HG03045 (cell line): Measurements from ENCODE around the gene SORT1.
"Not testable (repeated sequence)": the region's sequence is repeated elsewhere in the genome, so short reads cannot be mapped to it uniquely, and the experiment has no call there.

Source experiments
- ATAC-seq: cut with Tn5 transposase; IDR thresholded peaks from one replicate; pipeline ENCODE4 v1.9.1; 2021; ENCODE audit warnings: mild to moderate bottlenecking, moderate library complexity; ENCODE audit not compliant: unreplicated experiment

Gene SORT1

DNA sequence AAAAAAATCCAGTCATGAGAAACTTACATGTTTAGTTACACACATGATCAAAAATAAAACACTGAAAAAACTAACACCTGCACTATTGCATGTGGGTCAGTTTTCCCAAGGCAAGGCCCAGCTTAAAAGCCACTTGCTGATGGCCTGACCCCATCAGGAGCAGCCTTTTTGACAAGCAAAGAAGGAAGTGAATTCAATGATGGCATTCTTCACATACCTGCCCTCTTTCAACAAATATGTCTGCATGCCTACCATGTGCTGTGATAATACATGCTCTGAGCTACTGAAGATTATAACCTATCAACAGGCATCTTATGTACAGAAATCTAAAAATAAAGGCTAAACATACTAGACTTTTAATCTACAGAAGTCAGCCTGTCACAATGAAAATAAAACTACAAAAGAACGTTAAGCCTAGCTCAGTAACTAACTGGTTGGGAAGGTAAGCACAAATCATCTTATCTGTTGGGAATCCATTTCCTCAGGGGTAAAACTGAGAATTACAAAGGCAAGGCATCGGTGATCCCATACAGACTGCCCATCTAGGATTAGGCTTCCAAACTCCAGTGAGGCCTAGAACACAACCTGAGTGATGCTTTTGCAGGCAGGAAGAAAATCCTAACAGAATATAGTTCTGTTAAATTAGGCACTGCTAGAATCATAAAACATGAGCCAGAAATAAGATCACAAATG, 14.5 kb downstream of the SORT1 start:
- no peak for ATAC-seq

DNA sequence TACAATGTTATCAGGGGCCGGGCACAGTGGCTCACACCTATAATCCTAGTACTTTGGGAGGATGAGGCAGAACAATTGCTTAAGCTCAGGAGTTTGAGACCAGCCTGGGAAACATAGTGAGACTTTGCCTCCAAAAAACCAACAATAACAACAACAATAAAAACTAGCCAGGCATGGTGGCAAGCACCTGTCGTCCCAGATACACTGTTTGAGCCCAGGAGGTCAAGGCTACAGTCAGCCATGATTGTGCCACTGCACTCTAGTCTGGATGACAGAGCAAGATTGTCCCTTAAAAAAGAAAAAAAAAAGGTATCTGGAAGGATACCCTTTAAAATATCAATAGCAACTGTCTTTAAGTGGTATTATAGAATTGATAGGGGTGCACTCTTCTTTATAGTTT, 16.1 kb downstream of the SORT1 start:
- no peak for ATAC-seq

GRCh38 chr1:109379907-109380306, 17.8 kb downstream of the SORT1 start:
- ATAC-seq, result no peak

- no peak for ATAC-seq
These were observed 18.3 kb downstream of the SORT1 start for GRCh38 chr1:109379422-109379821.

- ATAC-seq, result no peak
These were observed 20.0 kb downstream of the SORT1 start for GRCh38 chr1:109377698-109378097.

- not testable (repeated sequence) for ATAC-seq
These were observed 24.0 kb downstream of the SORT1 start for GRCh38 chr1:109373696-109374095.

GRCh38 chr1:109373126-109373525, 24.6 kb downstream of the SORT1 start:
- no peak for ATAC-seq

- ATAC-seq, result no peak
These were observed 25.4 kb downstream of the SORT1 start for GRCh38 chr1:109372281-109372680.

DNA sequence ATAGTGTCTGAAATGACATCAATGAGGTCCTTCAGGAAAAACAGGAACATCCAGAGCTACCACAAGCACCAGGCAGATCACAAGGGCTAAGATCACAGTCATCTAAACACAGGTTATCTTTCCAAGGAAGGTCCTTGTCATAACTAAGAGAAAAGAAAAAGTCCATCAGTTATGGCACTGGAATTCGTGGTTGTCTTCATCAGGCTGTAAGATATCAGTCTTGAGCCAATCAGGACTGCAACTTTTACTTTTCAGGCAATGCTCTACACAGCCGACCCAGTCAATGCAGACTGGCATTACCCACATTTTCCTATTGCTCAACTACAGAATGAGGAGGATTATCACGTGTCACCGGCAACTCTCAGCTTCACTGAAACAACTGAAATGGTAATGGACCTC, 26.4 kb downstream of the SORT1 start:
- ATAC-seq, result no peak

DNA sequence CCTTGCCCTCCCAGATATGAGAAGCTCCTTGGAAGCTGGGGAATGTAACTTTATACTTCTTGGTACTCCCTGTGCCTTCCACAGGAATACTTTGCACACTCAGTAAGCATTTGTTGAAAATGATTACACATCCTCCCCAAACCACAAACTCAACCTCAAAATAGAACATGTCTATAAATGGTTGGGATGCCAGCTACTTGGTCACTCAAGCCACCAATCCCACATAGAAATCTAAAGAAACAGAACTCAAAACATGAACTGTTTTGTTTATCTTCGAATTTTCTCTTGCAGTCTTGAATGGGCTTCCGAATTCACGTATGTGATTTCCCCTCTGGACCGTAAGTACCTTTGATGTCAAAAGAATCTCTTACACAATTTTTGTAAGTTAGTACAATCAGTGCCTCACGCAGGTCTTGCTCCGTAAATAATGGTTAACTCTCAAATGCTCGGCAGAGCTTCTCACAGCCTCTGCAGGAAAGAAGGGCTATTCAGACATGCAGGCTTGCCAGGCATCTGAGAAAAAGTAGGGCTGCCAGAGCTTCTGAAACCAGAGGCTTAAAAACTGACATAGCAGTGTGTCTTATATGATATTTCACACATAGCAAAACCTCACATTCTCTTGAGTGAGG, 26.9 kb downstream of the SORT1 start:
- ATAC-seq, result no peak

DNA sequence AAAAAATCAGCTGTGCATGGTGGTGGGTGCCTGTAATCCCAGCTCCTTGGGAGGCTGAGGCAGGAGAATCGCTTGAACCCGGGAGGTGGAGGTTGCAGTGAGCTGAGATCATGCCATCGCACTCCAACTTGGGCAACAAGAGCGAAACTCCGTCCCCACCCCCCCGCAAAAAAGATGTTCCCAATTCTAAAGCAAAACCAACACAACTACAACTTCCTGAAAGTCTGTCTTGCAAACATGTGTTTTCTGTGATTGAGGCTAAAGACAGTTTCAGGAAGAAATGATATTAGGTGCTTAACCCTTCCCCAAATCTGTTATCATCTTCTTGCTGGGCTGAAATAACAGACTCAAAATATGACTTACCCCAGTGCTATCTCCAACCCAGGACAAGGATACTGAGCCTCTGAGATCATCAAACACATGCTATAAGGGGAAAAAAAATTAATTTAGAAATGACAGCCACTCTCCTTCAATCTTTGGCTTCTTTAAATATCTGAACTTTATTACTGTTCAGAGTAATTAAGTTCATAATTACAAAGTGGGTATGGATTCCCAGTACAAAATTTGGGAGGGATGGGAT, 28.5 kb downstream of the SORT1 start:
- no peak for ATAC-seq

DNA sequence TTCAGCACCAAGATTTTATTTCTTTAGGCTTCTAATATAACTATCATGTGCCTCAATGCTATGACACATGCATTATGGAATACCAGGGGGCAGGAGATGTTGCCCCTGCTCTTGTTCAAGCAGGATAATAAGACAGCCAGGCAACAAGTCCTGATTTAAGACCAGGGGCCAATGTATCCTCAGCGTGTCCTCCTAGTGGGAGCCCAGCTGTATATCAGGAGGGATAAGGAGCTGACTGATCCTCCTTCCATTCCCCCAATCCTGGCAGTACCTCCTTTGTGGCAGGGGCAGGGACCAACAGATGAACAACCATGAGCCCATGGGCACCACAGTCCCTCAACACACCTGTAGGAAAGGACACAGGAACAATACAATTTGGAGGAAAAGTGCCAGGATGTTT, 29.3 kb downstream of the SORT1 start:
- ATAC-seq, result no peak

DNA sequence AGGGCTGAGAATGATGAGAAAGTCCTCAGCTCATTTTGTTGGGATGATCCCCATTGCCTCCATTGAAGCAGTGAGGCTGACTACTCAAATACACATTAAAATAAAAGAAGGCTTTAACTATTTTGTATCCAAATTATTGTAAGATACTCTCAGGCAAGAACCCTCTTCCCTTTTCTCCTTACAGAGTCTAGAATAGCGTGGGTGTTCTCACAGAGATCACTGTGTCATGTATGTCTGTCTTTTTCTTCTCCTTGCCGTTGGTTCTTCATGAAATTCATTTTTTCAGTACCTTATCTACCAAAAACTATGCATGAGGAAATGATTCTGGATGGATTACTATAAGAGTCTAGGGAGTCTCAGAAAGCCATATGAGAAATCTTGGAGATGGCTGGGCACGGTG, 30.1 kb downstream of the SORT1 start:
- no peak for ATAC-seq

DNA sequence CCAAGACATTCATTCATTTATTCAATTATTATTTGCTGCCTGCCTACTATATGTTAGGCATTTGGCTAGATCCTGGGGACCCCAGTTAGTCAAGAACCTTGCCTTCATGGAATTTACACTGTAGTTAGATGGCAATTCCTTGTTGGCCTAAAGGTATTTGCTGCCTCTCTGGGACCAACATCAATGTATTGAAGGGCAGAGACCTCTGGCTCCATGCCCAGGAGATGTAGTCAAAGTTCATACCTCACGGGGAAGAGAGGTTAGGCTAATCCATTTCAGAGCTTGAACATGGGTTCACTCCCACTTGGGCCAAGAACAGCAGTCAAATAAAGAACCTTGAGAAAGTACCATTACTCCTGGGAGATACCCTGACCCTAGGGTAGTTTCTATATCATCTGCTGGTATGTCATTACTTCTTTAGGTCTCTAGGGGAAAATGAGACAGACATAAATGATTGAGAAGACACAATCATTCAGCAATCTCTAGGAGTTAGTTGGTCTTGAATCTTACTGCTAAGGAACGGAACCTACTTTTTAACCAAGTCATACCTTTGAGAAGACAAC, 32.0 kb downstream of the SORT1 start:
- no peak for ATAC-seq

GRCh38 chr1:109361649-109362048, 36.1 kb downstream of the SORT1 start:
- no peak for ATAC-seq

DNA sequence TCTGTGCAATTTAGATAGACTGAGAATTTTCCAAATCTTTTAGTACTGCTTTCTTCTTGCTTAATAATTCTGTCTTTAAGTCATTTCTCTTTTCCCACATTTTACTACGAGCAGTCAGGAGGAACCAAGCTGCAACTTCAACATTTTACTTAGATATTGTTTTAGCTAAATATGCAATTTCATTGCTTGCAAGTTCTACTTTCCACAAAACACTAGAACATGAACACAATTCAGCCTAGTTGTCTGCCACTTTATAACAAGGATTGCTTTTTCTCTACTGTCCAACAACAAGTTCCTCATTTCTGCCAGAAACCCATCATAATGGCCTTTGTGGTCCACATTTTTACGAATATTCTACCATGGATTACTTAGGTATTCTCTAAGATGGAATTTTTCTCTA, 36.6 kb downstream of the SORT1 start:
- no peak for ATAC-seq

DNA sequence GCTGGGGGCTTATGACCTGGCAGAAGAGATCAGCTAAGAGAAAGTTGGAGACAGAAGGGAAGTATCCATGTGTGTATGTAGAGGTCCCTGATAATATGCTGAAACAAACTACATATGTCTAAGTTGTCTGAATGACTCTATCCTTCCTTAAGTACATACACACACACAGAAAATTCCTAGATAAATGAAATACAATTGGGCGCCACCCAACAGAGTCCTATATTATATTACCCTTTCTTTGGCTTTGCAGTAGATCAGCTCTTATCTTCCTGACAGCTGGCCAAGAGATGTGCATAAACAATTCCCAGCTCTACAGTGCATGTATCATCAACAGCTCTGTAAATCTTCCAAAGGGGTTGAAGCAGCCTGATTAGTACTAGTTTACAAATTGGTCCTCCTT, 40.1 kb downstream of the SORT1 start:
- ATAC-seq, result no peak

GRCh38 chr1:109356915-109357314, 40.8 kb downstream of the SORT1 start:
- no peak for ATAC-seq

- ATAC-seq, result no peak
These were observed 41.2 kb downstream of the SORT1 start for GRCh38 chr1:109356505-109356904.

DNA sequence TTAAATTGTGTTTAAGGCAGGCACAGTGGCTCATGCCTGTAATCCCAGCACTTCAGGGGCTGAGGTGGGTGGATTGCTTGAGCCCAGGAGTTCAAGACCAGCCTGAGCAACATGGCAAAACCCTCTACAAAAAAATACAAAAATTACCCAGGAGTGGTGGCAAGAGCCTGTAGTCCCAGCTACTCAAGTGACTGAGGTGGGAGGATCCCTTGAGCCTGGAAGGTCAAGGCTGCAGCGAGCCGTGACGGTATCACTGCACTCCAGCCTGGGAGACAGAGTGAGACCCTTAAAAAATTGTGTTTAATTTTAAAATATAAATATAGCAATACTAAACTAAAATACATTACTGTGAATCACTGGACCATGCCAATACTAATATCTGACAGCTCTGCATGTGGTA, 42.8 kb downstream of the SORT1 start:
- no peak for ATAC-seq

DNA sequence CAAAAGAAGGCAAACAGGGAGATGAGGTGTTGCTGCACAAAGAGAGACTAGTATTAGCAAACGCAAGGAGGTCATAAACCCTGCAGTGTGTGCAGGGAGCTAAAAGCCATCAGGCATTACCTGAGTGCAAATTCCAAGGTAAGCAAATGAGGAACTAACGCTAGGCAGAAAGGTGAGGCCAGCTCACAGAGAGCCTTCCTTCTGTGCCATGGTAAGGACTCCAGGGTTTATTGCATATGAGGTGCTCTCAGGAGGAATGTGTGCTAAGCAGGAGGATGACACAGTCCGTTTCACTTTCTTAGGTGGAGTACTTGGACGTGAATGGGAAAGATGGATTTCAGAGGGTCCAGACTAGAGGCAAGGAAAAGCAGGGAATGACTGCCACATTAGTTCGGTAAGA, 46.3 kb downstream of the SORT1 start:
- no peak for ATAC-seq

DNA sequence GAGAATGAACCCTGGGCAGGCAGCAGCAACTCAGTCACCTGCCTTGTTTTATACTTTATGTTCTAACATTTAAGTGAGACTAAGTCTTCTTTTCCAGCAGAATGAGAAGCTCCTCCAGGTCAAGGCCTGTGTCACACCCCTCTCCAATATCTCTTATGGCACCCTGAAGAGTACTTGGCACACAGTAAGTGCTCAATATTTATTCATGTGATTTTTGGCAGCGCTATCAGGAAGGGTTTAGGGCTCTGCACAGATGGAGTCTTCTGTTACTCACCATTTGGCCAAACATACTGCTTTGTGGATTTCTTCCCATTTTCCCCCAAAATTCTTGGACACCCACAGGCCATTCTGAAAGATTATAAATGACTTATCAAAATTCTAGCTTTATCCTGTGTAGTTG, 47.1 kb downstream of the SORT1 start:
- ATAC-seq, result no peak
